PC-3 (cell line): ENCODE data around the gene CLMN. TPM values are rescaled to one million over a fixed set of nuclear protein-coding genes. Genes with fewer than 3 reads are reported as not detected.

Source experiments
- ATAC-seq: fragments of 200-7000 bp; cut with Tn5 transposase; 2 replicates; pipeline ENCODE4 v1.9.1; 2020; ENCODE audit warnings: mild to moderate bottlenecking, moderate library complexity
- BruUV-seq: library from RNA; stranded (reverse); fragments of 400-500 nt; replicated peaks from 2 replicates; lab custom pipeline; 2021; lab: Mats Ljungman, UMichigan
- CTCF ChIA-PET: fragments of 300-600 bp; sonication (Branson Sonifier 250); formaldehyde crosslinking; loops from one replicate; lab custom pipeline; 2022; ENCODE audit warnings: antibody characterized with exemption; lab: Charles Lee
- POLR2A ChIA-PET: fragments of 300-600 bp; sonication (Branson Sonifier 250); formaldehyde crosslinking; loops from one replicate; lab custom pipeline; 2022; ENCODE audit warnings: antibody characterized with exemption; ENCODE audit not compliant: unreplicated experiment; lab: Charles Lee
- DNase-seq: peaks from one replicate; pipeline ENCODE4 v3.0.0-alpha.2; 2015
- H2AFZ ChIP-seq: fragments of 300-600 bp; sonication (generic); 2 replicates; pipeline ENCODE4 v1.6.0; 2016; ENCODE audit warnings: antibody characterized with exemption, low read length
- H3F3A ChIP-seq: fragments of 300-600 bp; sonication (generic); one replicate; pipeline ENCODE4 v1.6.0; 2017; ENCODE audit warnings: antibody characterized with exemption, low read length, control low read depth, mild to moderate bottlenecking; ENCODE audit not compliant: unreplicated experiment
- H3K27ac ChIP-seq: fragments of 300-600 bp; sonication (generic); 2 replicates; pipeline ENCODE4 v1.5.1; 2016; ENCODE audit warnings: mild to moderate bottlenecking, low read length
- H3K27me3 ChIP-seq: fragments of 300-600 bp; sonication (generic); 2 replicates; pipeline ENCODE4 v1.6.1; 2016; ENCODE audit warnings: low read length, mixed read lengths
- H3K36me3 ChIP-seq: fragments of 300-600 bp; sonication (generic); 2 replicates; pipeline ENCODE4 v1.6.1; 2016; ENCODE audit warnings: low read depth, mixed run types, low read length, mixed read lengths
- H3K4me1 ChIP-seq: fragments of 300-600 bp; sonication (generic); 2 replicates; pipeline ENCODE4 v1.5.1; 2016; ENCODE audit warnings: low read length; ENCODE audit not compliant: insufficient read depth
- H3K4me2 ChIP-seq: fragments of 300-600 bp; sonication (generic); 2 replicates; pipeline ENCODE4 v1.6.0; 2016; ENCODE audit warnings: low read length
- H3K4me3 ChIP-seq: fragments of 300-600 bp; sonication (generic); 2 replicates; pipeline ENCODE4 v1.5.1; 2016; ENCODE audit warnings: mild to moderate bottlenecking, low read length, mixed read lengths
- H3K79me2 ChIP-seq: fragments of 300-600 bp; sonication (generic); 2 replicates; pipeline ENCODE4 v1.6.1; 2017; ENCODE audit warnings: low read length, mixed read lengths
- H3K9ac ChIP-seq: fragments of 300-600 bp; sonication (generic); 2 replicates; pipeline ENCODE4 v1.6.0; 2016; ENCODE audit warnings: mild to moderate bottlenecking, low read length
- H3K9me2 ChIP-seq: fragments of 300-600 bp; sonication (generic); replicated peaks from 2 replicates; pipeline ENCODE4 v1.6.1; 2016; ENCODE audit warnings: mixed run types, low read length, mixed read lengths
- H3K9me3 ChIP-seq: fragments of 300-600 bp; sonication (generic); 2 replicates; pipeline ENCODE4 v1.6.1; 2016; ENCODE audit warnings: low read length, mixed read lengths
- H4K20me1 ChIP-seq: fragments of 300-600 bp; sonication (generic); 2 replicates; pipeline ENCODE4 v1.6.1; 2016; ENCODE audit warnings: low read length, mixed read lengths
- CTCF ChIP-seq: fragments of 300-600 bp; sonication (generic); conservative IDR thresholded peaks from 2 replicates; pipeline ENCODE4 v1.5.1; 2017; ENCODE audit warnings: antibody characterized with exemption, low read depth, mild to moderate bottlenecking, low read length
- EZH2 ChIP-seq: fragments of 300-600 bp; sonication (generic); IDR thresholded peaks from one replicate; pipeline ENCODE4 v1.6.1; 2017; ENCODE audit warnings: antibody characterized with exemption, mild to moderate bottlenecking, low read length; ENCODE audit not compliant: unreplicated experiment
- EZH2phosphoT487 ChIP-seq: fragments of 300-600 bp; sonication (generic); IDR thresholded peaks from 2 replicates; pipeline ENCODE4 v1.6.1; 2018; ENCODE audit warnings: mild to moderate bottlenecking, antibody characterized with exemption, low read length, borderline replicate concordance
- intact Hi-C: fragments of 100-400 bp; cut with micrococcal nuclease; formaldehyde crosslinking; loops from 2 replicates; pipeline ENCODE4 v1.9.0; 2023
- total RNA-seq: library from RNA; depleted of rRNA; stranded (reverse); fragments of >200 nt; gene quantifications from 2 replicates; pipeline ENCODE4 v1.2.3, GENCODE V29; 2014

CLMN gene
- total RNA-seq, 1 experiment from 2014 or later, result 3.5 TPM

DNA sequence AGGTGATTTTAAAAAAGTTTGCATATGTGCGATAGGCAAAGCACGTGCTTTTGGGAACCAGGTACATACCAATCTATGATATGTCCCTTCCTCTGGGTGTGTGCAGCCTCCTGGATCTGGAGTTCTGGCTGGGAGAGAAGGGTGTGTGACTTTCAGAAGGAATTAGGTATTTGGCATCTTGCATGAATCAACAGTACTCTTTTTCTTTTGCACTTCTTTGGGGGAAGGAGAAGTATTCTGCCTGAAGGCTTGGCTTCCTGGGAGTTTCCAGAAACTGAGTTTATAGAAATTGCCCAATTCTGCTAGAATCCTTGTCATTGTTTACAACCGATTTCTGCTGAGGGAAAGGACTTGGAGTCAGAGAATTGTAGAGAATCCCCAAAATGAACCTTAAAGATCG lies 2.9 kb upstream of the CLMN start:
- Histone ChIP-seq H3K9me3 (no peaks in the 10 kb centered on the region), H3K9ac (no peak overlapping the region), H3K36me3 (no peaks in the 10 kb centered on the region), H3K4me1 (peaks cover 4% of the 10 kb centered on the region; the same call in 1 of the 2 replicates), H3K27ac (no peak overlapping the region), H3K27me3 (no peaks in the 10 kb centered on the region), H4K20me1 (no peaks in the 10 kb centered on the region), H3K4me2 (no peak overlapping the region), H2AFZ (no peak overlapping the region), H3K79me2 (no peaks in the 10 kb centered on the region), H3K4me3 (no peak overlapping the region), H3K9me2 (no peaks in the 10 kb centered on the region), H3F3A (no peaks in the 10 kb centered on the region)
- intact Hi-C loops, result no loop called here
- POLR2A ChIA-PET, result no interaction called here
- no TSS peak for BruUV-seq
- DNase-seq (no peak), ATAC-seq (no peak)
- CTCF ChIA-PET, result no interaction called here
- TF ChIP-seq EZH2 (no peak), CTCF (no peak), EZH2phosphoT487 (no peak)

- intact Hi-C loops, result no loop called here
- H3K9me2 ChIP-seq, result no peaks in the 10 kb centered on the region
- H2AFZ ChIP-seq, result no peak overlapping the region
- H3K4me1 ChIP-seq, result peaks cover 4% of the 10 kb centered on the region; the same call in 1 of the 2 replicates
- no peaks in the 10 kb centered on the region for H3K36me3 ChIP-seq
- no peak overlapping the region for H3K4me2 ChIP-seq
- no peak for ATAC-seq
- ChIA-PET POLR2A (no interaction called here), CTCF (no interaction called here)
- no peak overlapping the region for H3K9ac ChIP-seq
- no peaks in the 10 kb centered on the region for H3K27me3 ChIP-seq
- no peaks in the 10 kb centered on the region for H3F3A ChIP-seq
- no peaks in the 10 kb centered on the region for H3K9me3 ChIP-seq
- no peak overlapping the region for H3K4me3 ChIP-seq
- no peaks in the 10 kb centered on the region for H3K79me2 ChIP-seq
- no peak for DNase-seq
- no peak overlapping the region for H3K27ac ChIP-seq
- TF ChIP-seq CTCF, result no peak
- TF ChIP-seq EZH2phosphoT487, result no peak
- no peak for TF ChIP-seq EZH2
- no peaks in the 10 kb centered on the region for H4K20me1 ChIP-seq
- no TSS peak for BruUV-seq
These were observed 2.2 kb upstream of the CLMN start for GRCh38 chr14:95321693-95322455.

- ChIA-PET CTCF (no interaction called here), POLR2A (no interaction called here)
- no peaks in the 10 kb centered on the region for H3K79me2 ChIP-seq
- no peak overlapping the region for H3K4me3 ChIP-seq
- no peaks in the 10 kb centered on the region for H4K20me1 ChIP-seq
- ATAC-seq, result no peak
- no peak overlapping the region for H3K9ac ChIP-seq
- TF ChIP-seq EZH2 (no peak), EZH2phosphoT487 (no peak), CTCF (no peak)
- H3K4me2 ChIP-seq, result no peak overlapping the region
- DNase-seq, result no peak
- BruUV-seq, result no TSS peak
- H3F3A ChIP-seq, result no peaks in the 10 kb centered on the region
- no peaks in the 10 kb centered on the region for H3K9me2 ChIP-seq
- no peaks in the 10 kb centered on the region for H3K27me3 ChIP-seq
- no peak overlapping the region for H3K27ac ChIP-seq
- H3K9me3 ChIP-seq, result no peaks in the 10 kb centered on the region
- intact Hi-C loops, result no loop called here
- H2AFZ ChIP-seq, result no peak overlapping the region
- H3K4me1 ChIP-seq, result peaks cover 4% of the 10 kb centered on the region; the same call in 1 of the 2 replicates
- H3K36me3 ChIP-seq, result no peaks in the 10 kb centered on the region
These were observed 1.4 kb upstream of the CLMN start for GRCh38 chr14:95320955-95321600.
